GM19035 (cell line): ENCODE data around the gene ASPDH.
"Not testable (repeated sequence)": the region's sequence is repeated elsewhere in the genome, so short reads cannot be mapped to it uniquely, and the experiment has no call there.

Source experiments
- ATAC-seq: cut with Tn5 transposase; IDR thresholded peaks from one replicate; pipeline ENCODE4 v1.9.1; 2021; ENCODE audit not compliant: unreplicated experiment

ASPDH gene

DNA sequence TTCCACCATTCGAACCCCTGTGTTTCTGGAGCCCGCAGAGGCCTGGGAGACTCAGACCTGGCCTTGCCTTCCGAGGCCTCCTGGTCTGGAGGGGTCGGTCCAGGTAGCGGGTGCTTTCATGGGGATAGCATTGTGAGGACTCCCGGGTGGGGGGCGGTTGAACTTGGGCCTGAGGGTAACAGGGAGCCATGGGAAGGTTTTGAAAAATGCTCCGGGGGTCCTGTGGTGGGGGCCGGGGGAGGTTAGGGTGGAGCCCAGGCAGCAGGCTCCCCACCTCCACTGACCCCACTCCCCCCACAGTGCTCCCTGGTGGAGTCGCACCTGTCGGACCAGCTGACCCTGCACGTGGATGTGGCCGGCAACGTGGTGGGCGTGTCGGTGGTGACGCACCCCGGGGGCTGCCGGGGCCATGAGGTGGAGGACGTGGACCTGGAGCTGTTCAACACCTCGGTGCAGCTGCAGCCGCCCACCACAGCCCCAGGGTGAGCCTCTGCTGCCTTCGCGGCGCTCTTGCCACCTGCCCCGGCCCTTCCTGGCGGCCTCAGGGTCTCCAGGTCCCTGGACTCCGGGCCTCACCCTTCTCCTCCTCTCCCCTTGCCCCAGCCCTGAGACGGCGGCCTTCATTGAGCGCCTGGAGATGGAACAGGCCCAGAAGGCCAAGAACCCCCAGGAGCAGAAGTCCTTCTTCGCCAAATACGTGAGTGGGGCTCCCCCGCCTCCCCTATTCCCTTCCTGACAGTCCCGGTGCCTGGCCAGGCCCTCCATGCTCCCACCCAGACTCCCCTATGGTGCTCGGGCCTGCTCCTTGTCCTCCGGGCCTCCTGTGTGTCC, 33.2 kb downstream of the ASPDH start:
- no peak for ATAC-seq

DNA sequence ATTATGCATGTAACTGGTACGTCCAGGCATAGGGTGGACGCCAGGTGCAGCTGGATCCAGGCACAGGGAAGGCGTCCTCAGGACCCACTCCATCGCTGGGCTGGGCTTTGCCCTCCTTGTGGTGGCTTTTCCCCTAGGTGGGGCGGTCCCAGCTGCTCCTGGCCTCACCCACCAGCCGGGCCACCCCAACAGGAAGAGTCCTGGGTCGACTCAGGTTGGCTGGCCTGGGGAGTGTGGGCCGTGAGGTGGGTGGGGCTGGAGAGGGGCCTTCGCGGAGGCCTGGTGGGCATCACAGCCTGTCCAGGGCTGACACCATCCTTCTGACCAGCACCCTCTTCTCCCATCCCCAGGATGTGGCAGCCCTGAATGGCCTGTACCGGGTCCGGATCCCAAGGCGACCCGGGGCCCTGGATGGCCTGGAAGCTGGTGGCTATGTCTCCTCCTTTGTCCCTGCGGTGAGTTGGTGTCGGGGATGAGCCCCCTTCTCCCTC, 33.9 kb downstream of the ASPDH start:
- no peak for ATAC-seq

DNA sequence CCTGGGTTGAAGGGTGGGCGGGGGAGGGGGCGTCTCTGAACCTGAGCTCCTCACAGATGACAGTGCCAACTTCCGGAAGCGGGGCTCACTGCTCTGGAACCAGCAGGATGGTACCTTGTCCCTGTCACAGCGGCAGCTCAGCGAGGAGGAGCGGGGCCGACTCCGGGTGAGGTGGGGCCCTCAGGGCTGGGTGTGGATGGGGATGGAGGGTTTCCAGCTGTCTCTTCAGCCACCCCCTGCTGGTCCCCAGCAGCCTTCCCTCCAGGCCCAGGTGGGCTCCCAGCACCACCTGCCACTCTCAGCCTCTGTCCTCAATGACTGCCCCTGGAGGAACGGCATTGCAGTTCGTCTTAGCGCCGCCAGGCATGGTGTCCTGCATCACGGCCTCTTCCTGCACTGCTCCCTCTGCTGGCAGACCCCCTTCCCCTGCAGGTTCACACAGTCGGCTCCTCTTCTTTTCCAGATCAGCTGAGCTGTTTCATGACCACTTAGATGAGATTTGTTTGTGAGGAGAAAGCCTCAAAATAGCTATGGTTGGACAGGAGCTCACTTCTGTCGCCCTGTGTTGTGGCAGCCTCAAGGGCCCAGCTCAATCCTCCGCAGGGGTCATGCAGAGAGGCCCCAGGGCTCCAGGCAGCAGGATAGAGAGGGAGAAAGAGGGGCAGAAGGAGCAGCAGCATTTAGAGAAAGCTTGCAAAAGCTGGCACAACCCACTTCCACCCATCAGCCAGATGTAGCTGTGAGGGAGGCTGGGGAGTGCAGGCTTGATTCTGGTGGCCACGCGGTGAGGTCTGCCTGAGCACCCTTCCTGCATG, 34.6 kb downstream of the ASPDH start:
- no peak for ATAC-seq

DNA sequence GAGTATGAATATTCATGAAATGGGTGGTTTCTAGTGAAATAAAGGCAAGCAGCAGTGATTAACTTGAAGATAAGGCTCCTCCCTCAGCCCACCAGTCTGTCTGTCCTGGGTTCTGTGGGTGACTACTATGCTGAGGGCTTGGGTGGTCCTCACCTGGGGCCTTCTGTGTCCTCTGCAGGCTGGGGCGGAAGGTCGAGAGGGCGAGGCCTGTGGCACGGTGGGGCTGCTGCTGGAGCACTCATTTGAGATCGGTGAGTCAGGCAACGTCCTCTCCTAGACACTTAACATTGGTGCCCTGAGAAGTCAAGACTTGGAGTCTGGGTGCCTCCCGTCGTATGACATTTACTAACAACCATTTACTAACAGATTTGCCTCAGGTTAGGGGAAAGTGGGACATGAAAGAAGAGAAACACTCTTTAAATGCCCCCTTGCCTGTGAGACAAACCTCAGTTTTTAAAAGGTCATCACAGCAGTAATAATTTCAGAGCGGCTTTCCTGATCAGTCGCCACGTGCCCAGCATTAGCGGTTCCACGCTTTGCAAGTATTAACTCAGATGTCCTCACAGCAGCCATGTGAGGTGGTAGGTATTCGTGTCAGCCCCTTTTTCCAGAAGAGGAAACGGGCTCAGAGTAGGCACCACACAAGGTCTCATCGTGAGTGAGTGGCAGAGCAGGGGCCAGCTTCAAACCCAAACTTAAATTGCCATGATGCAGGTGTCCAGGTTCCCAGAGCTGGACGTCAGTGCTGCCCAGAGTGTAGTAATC, 35.8 kb downstream of the ASPDH start:
- ATAC-seq, result no peak

DNA sequence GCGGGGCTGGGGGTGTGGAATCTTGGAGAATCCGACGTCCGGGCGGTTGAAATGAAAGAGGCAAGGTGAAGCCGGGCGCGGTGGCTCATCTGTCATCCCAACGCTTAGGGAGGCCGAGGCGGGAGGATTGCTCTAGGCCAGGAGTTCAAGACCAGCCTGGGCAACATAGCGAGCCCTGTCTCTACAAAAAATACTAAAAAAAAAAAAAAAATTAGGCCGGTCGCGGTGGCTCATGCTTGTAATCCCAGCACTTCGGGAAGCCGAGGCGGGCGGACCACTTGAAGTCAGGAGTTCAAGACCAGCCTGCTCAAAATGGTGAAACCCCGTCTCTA, 36.8 kb downstream of the ASPDH start:
- no peak for ATAC-seq

DNA sequence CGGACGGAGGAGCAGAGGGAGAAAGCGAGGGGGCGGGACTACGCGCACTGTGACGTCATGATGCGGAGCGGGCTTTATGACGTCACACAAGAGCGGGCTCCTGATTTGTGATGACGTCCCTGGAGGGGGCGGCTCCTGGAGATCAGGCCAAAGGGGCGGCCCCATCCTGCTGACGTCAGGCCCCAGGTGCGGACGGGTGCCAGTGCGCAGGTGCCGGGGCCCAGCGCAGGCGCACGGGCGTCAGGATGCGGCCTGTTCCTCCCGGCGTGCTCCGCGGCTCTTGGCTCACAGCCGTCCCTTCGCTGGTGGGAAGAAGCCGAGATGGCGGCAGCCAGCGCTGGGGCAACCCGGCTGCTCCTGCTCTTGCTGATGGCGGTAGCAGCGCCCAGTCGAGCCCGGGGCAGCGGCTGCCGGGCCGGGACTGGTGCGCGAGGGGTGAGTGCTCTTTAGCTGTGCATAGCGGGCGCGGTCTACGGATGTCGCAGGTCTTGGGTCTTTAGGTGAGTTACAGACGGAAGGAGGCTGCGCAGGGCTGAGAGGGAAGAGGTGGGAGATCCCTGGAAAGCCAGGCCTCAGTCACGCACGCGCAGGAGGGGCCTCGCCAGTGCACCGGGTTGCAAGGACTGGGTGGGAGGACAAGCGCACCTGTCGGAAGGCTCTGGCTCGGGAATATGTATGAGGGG, 37.3 kb downstream of the ASPDH start, which contains the start of the genes EMC10 and GARIN5A:
Gene EMC10 (plus strand): TSS at position 284 of the 683 bp plus-strand sequence. CDS start 38 bp downstream, at position 322.
Gene GARIN5A (minus strand): TSS at position 625 of the 683 bp plus-strand sequence. CDS start 460 bp downstream, at position 165.
- peak; percentile 82 for ATAC-seq

DNA sequence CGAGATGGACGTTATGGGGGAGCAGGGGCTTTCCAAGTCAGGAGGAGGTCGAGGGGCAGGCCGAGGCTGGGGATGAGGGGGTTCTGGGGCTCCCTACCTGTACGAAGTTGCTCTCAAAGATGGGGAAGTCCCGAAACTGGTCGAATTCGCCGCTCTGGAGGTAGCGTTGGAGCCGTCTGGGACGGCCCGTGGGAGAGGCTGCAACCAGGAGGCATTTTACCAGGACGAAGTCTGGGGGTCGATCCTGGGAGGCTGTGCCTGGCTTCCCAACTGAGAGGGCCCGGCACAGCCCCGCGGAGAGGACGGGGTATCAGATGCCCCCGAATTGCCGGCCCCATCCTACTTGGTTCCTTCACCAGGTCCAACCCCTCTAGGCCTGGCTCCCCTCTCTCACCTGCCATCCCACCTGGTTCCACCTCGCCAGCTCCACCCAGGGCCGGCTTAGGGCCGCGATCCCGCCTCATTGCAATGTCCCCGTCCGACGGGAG, 37.9 kb downstream of the ASPDH start:
- no peak for ATAC-seq

DNA sequence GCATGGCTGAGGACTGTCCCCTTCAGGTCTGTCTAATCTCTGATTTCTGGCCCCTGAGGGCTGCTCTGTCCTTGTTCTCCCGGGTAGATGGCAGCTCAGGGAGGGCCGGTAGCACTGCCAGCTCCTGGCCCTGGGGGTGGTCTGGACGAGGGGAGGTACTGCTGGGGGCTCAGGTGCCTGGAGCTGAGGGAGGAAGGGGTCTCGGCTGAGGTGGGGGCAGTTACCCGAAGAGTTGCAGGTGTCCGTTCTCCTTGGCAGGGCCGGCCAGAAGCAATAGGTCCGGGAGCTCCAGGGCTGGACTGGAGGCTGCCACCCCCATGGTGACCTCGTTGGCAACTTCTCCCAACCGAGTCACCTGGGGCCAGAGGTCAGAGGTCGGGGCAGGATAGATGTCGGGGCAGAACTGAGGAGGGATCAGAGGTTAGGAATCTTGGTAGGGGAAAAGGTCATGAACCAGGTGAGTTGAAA, 38.6 kb downstream of the ASPDH start:
- no peak for ATAC-seq

DNA sequence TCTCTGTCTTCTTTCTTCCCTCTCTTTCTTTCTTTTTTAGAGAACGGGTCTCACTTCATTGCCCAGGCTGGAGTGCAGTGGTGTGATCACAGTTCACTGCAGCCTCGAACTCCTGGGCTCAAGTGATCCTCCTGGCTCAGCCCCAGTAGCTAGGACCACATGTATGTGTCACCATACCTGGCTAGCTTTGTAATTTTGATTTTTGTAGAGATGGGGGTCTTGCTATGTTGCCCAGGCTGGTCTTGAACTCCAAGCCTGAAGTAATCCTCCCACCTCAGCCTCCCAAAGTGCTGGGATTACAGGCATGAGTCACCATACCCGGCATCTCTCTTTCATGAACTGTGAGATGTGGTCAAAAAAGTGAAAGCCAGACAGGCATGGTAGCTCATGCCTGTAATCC, 40.4 kb downstream of the ASPDH start:
- ATAC-seq, result not testable (repeated sequence)

DNA sequence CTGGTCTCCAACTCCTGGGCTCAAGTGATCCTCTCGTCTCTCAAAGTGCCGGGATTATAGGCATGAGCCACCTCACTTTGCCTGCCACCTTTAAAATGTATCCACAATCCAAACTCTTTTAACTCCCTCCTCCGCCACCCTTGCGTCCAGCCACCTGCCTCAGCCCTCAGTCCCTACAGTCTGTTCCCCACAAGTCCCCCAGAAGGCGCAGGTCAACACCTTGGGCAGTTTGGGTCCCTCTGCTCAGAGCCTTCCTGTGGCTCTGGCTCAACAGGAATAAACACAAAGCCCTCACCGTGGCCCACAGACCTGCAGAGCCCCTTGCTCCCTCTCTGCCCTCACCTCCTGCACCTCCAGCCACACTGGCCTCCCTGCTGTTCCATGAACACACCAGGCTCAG, 44.9 kb downstream of the ASPDH start:
- no peak for ATAC-seq

DNA sequence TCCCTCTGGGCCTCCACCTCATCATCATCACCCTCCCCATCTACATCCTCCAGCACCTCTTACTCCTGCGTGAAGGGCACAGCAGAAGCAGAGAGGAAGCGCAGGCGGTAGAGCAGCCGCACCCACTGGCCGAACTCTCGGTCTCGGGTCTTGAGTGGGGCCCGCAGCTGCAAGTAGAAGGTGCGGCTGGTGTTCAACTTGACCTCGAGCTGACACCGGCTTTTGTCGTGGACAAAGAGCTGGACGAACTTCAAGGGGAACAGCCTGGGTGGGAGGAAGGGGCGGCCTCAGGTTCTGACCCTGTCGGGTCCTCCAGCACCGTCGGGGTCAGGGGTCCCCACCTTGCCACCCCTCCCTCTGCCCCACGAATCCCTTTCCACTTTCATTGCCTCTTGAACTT, 46.1 kb downstream of the ASPDH start:
- no peak for ATAC-seq

DNA sequence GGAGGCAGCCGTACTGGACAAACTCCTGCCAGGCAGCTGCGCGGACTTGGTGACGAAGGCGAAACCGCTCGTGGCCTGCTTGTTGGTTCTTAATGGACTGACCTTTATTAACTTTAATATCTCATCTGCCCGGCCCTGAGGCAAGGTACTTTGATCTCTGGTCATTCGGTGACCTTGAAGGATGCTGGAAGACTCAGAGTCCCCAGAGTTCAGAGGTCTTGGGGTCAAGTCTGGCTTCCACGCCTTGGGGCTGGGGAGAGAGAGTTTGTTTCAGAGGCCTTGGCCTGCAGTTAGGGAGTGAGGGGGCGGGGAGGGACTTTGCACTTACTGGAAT, 47.0 kb downstream of the ASPDH start:
- ATAC-seq, result no peak

DNA sequence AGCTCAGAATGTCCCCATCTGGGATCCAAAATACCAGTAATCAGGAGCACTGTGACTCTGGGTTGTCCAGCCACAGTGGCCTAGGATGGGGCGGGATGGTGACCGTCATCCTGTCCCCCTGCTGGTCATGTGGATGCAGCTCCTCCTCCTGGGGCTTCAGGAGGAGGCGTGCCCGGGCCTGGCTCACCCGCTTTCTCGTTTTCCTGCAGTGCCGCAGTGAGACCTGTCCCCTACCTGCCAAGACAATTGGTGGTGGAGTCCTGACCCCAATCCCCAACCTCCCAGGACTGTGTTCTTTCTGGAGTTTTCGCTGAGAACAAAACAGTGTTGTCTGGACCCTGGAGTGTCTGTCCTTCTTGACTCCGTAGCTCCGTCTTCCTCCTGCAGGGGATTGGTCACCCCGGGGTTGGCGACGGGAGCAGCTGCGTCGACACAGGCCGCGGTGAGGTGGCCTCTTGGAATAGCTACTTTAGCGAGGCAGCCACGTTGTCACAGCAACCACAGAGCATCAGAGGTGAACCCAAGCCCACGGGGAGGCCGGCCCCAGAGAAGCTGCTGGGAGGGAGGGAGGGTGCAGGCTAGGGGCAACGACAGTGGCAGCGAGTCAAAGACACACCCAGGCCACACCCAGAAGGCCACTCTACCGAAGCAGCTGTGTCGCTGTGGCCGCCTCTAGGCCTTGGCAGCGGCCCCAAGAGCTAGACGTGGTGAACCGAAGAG, 47.6 kb downstream of the ASPDH start:
- no peak for ATAC-seq

DNA sequence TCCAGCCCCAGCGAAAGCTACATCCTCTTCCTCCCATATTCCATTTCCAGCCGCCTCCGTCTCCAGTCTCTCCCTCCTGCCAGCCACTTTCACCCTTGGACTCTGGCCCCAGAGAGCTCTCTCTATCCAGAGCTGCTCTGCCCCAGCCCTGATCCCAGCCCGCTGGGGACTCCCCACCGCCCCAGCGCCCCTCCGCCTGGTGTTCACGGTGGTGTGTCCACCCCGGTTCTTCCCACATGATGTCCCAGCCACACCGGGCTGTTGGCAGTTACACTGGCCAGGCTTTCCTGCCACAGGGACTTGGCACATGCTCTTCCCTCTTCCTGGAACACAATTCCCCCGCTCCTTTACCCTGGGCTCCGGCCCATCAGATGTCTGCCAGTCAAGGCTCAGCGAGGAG, 48.7 kb downstream of the ASPDH start:
- no peak for ATAC-seq

DNA sequence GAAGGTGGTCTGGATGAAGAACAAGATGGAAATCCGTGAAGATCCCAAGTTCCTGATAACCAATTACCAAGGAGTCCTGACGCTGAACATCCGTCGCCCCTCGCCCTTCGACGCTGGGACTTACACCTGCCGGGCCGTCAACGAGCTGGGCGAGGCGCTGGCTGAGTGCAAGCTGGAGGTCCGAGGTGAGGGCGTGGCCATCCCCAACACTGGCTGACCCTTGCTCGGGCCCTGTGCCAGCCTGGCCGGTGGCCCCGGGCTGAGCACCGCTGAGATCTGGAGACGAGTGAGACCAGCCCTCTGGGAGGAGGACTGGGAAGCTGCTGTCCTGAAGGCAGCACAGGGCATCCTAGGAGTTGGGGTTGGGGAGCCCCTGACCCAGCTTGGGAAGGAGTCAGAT, 49.4 kb downstream of the ASPDH start:
- ATAC-seq, result no peak

DNA sequence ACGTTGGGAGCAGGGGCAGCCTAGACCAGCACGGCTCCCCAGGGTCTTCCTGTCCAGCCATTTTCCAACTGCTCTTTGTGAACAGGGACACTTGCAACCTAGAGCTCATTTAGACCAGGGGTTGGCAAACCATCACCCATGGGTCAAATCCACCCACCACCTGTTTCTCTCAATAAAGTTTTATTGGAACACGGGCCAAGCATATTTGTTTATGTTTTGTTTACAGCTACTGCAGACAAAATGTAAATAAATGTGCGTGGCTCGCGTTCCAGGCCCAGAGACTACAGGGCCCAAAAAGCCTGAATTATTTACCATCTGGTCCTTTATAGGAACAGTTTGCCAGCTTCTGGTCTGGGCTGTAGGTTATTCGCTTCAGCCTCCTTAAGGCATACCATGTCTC, 50.7 kb downstream of the ASPDH start:
- no peak for ATAC-seq
